ENCODE data around the gene RRP9. TPM values are rescaled to one million over a fixed set of nuclear protein-coding genes. Genes with fewer than 3 reads are reported as not detected.
A peak's percentile ranks its signal among the peaks of the same experiment; 100 is the strongest.

RRP9 gene
- polyA plus RNA-seq, 1 experiment: 10.8 TPM

DNA sequence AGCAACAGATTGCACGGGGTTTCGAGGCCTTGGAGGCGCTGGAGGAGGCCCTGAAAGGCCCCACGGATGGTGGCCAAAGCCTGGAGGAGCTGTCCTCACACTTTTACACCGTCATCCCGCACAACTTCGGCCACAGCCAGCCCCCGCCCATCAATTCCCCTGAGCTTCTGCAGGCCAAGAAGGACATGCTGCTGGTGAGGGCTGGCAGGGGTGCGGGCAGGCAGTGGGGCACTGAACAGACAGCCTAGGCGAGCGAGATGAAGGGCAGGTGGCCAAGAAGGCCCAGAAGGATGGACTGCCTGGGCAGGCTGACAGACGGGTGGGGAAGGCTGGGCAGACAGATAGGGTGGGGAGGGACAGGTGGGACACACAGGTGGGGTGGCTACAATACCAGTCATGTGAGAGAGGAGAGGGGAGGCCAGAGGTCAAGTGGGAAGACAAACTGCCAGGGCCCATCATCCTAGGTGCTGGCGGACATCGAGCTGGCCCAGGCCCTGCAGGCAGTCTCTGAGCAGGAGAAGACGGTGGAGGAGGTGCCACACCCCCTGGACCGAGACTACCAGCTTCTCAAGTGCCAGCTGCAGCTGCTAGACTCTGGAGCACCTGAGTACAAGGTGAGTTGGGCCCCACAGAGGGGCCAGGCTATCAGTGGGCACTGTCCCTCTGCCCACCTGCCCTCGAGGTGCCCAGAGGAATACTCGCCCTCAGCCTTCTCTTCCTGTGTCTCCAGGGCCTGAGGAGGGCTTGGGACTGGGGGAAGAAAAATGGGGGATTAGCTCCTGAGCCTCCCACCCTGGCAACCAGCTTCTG, 3.5 kb upstream of the RRP9 start:
- no peak overlapping the region for H3K4me3 ChIP-seq (ENCODE audit: low read depth, low read length)
- H3K27me3 ChIP-seq (ENCODE audit: control insufficient read depth, insufficient read depth, low read length): no peaks in the 10 kb centered on the region
- TF ChIP-seq, protein P1, sequence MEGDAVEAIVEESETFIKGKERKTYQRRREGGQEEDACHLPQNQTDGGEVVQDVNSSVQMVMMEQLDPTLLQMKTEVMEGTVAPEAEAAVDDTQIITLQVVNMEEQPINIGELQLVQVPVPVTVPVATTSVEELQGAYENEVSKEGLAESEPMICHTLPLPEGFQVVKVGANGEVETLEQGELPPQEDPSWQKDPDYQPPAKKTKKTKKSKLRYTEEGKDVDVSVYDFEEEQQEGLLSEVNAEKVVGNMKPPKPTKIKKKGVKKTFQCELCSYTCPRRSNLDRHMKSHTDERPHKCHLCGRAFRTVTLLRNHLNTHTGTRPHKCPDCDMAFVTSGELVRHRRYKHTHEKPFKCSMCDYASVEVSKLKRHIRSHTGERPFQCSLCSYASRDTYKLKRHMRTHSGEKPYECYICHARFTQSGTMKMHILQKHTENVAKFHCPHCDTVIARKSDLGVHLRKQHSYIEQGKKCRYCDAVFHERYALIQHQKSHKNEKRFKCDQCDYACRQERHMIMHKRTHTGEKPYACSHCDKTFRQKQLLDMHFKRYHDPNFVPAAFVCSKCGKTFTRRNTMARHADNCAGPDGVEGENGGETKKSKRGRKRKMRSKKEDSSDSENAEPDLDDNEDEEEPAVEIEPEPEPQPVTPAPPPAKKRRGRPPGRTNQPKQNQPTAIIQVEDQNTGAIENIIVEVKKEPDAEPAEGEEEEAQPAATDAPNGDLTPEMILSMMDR (IDR thresholded peaks at IDR 0.05; ENCODE audit: low read depth, low read length): no peak
- H3K9me3 ChIP-seq (ENCODE audit: control insufficient read depth, insufficient read depth, low read length): no peaks in the 10 kb centered on the region; the same call in 1 of the 2 replicates
- POLR2A ChIA-PET: interaction anchor here (0.5 kb wide), 1 partner anchor 100 kb away, joined by 3 read pairs; no protein-coding TSS in a partner anchor
- CTCF ChIA-PET: no interaction called here
- H3K27ac ChIP-seq (ENCODE audit: low read depth, low read length): no peak overlapping the region
- DNase-seq (ENCODE audit: low read depth, low spot score): no peak

DNA sequence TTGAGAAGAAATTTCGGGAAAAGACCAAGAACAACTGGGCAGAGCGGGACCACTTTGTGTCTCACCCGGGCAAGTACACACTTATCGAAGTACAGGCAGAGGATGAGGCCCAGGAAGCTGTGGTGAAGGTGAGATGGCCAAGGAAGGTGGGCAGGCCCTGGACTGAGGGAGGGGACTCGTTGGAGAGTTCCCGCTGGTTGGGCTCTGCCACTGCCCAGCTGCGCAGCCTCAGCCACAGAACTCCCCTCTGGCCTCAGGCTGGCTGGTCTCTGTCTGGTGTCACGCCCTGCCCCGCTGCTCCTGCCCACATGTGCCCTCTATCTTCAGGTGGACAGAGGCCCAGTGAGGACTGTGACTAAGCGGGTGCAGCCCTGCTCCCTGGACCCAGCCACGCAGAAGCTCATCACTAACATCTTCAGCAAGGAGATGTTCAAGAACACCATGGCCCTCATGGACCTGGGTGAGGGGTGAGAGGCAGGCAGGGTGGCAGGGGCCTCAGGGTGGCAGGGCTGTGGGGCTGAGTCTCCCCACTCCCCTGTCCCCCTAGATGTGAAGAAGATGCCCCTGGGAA, 2.8 kb upstream of the RRP9 start:
- no peak overlapping the region for H3K27ac ChIP-seq (ENCODE audit: low read depth, low read length)
- no peak overlapping the region for H3K4me3 ChIP-seq (ENCODE audit: low read depth, low read length)
- CTCF ChIA-PET: no interaction called here
- H3K9me3 ChIP-seq (ENCODE audit: control insufficient read depth, insufficient read depth, low read length): no peaks in the 10 kb centered on the region; the same call in 1 of the 2 replicates
- TF ChIP-seq, protein P1 (IDR thresholded peaks at IDR 0.05; ENCODE audit: low read depth, low read length): no peak
- no peaks in the 10 kb centered on the region for H3K27me3 ChIP-seq (ENCODE audit: control insufficient read depth, insufficient read depth, low read length)
- POLR2A ChIA-PET: interaction anchor here (0.5 kb wide), 1 partner anchor 101 kb away, joined by 3 read pairs; no protein-coding TSS in a partner anchor
- DNase-seq (ENCODE audit: low read depth, low spot score): no peak

DNA sequence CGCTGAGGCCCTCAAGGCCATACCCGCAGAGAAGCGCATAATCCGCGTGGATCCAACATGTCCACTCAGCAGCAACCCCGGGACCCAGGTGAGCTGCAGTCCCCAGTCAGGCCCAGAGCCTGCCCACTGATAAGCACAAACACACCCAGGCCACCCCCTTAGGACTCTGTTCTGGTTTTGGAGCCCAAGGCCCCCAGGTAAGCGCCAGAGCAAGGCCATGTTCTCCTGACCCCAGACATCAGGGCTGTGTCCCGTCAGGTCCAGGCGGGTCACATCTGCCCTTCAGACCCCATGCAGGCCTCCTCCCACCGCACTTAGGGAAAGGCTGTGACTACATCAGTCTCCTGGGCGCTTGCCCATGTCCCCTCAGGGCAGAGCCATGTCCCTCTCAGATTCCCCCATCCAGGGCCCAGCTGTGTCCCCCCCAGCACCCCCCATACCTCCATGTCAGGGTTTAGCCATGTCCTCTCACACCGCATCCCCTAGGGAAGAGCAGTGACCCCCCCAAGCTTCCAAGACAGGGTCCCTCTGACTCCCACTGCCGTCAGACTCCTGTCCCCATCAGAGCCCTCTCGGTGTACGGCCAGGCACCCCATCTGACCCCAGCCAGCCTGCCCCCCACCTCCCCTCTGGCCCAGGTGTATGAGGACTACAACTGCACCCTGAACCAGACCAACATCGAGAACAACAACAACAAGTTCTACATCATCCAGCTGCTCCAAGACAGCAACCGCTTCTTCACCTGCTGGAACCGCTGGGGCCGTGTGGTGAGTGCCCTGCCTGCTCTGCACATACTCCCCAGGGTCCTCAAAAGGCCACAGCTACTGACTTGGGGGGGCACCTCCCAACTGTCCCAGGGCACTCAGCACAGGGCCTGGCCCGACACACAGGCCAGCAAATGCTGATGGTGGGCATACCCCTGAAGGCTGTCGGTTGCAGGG, 2.0 kb upstream of the RRP9 start:
- ChIA-PET CTCF (interaction anchor here (0.6 to 2.5 kb wide), 6 partner anchors 8 to 191 kb away, joined by 3 to 37 read pairs (median 4); partner anchors contain the start of genes ABHD14A, ABHD14B and RPL29), POLR2A (interaction anchor here (0.6 to 2.2 kb wide), 6 partner anchors 10 to 210 kb away, joined by 3 to 20 read pairs (median 4); partner anchors contain the start of genes ABHD14B, POC1A and RPL29)
- no peak overlapping the region for H3K27ac ChIP-seq (ENCODE audit: low read depth, low read length)
- no peak overlapping the region for H3K4me3 ChIP-seq (ENCODE audit: low read depth, low read length)
- TF ChIP-seq, protein P1 (IDR thresholded peaks at IDR 0.05; ENCODE audit: low read depth, low read length): no peak
- no peaks in the 10 kb centered on the region; the same call in 1 of the 2 replicates for H3K9me3 ChIP-seq (ENCODE audit: control insufficient read depth, insufficient read depth, low read length)
- no peak for DNase-seq (ENCODE audit: low read depth, low spot score)
- no peaks in the 10 kb centered on the region for H3K27me3 ChIP-seq (ENCODE audit: control insufficient read depth, insufficient read depth, low read length)

DNA sequence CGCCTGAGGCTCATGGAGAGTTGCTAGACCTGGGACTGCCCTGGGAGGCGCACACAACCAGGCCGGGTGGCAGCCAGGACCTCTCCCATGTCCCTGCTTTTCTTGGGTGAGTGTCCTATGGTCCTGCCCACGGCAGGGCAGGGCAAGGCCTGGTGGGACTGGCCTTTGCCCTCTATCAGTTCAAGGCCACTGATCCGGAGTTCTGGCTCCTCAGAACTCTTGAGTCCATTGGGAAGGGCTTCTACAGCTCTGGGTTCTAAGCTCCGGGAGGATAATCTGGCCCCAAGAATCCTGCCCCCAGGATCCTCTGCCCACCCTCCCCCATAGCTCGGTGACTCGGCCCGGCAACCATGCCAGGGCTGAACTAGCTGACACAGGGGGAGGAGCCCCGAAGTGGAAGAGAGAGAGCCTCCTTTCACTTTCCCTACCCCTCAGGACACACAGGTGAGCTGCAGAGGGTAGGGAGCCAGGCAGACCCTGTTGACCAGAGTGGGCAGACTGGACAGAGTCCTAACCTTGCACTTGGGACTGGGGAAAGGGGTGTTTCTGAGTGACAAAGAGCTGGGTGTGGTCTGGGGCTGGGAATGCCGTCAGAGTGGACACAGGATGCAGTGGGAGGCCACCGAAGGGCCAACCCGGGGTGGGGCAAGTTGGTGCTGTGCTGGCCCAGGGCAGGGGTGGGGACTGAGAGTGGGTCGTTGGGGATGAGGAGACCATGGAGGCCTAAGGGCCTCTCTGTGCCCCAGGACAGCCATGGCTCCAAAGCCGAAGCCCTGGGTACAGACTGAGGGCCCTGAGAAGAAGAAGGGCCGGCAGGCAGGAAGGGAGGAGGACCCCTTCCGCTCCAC, 1.1 kb upstream of the RRP9 start:
- ChIA-PET POLR2A (interaction anchor here (0.6 to 2.2 kb wide), 8 partner anchors 11 to 568 kb away, joined by 3 to 20 read pairs (median 4); partner anchors contain the start of genes ABHD14B, PCBP4, POC1A and RPL29), CTCF (interaction anchor here (0.6 to 2.5 kb wide), 13 partner anchors 9 to 192 kb away, joined by 3 to 37 read pairs (median 5); partner anchors contain the start of genes ABHD14A, ABHD14B, ACY1 and PCBP4)
- Histone ChIP-seq H3K27ac (ENCODE audit: low read depth, low read length) (peak overlapping the region; percentile 90), H3K4me3 (ENCODE audit: low read depth, low read length) (peak overlapping the region; percentile 57), H3K27me3 (ENCODE audit: control insufficient read depth, insufficient read depth, low read length) (no peaks in the 10 kb centered on the region), H3K9me3 (ENCODE audit: control insufficient read depth, insufficient read depth, low read length) (no peaks in the 10 kb centered on the region; the same call in 1 of the 2 replicates)
- DNase-seq (ENCODE audit: low read depth, low spot score): no peak
- TF ChIP-seq, protein P1 (IDR thresholded peaks at IDR 0.05; ENCODE audit: low read depth, low read length): no peak
